Measurements from ENCODE around the gene MYOM1.

MYOM1 gene

DNA sequence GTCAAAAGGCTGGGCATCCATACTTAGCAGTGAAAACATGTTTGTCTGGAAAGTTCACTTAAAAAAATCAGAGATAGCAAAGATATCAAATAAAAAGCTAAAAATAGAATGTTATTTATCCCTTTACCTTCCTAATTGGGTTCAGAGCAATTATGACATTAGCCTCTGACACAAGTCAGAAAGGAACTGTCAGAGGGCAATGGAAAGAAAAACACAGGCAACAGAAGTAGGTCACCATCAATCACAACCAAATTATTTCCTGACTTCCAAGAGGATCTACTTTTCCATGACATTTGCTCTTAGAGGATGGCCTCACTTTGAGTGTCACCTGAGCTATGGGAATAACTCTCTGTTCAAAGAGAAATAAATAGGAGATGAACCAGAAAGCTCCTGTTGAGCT, 27.5 kb downstream of the MYOM1 start:
- TF ChIP-seq POLR2AphosphoS5 (IDR thresholded peaks at IDR 0.05; ENCODE audit: borderline replicate concordance, low read depth, low read length), result no peak
- TF ChIP-seq EZH2 (IDR thresholded peaks at IDR 0.05), result no peak
- TF ChIP-seq FOXP2 (optimal IDR thresholded peaks at IDR 0.05; ENCODE audit: control extremely low read depth, extremely low read length, insufficient read depth), result no peak
- DNase-seq (ENCODE audit: low read depth, low spot score), result no peak
- no peaks in the 10 kb centered on the region for H3K9me3 ChIP-seq (ENCODE audit: low read depth, low read length)
- H3K27ac ChIP-seq, result no peak overlapping the region
- no peaks in the 10 kb centered on the region for H3K36me3 ChIP-seq (ENCODE audit: insufficient read depth, low read length)
- no peak overlapping the region for H3K9ac ChIP-seq (ENCODE audit: insufficient read length)
- no peak overlapping the region for H3K4me3 ChIP-seq

DNA sequence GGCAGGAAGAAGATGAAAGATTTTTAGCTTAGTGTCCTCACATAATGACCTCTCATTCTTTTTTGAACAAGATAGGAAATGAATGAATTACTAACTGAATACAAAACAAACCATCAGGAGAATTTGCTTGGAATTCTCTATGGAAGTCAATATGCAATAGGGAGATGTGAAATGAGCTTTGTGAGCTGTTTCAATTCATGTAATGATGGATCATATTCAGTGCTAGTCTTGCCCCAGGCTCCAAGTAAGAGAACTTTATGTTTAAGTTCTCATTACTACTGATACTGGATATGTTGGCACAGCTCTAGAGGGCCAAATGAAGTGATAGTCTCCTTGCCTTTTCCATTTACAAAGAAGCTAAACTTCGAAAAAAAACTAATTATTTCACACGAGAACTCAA, 29.2 kb downstream of the MYOM1 start:
- TF ChIP-seq FOXP2 (optimal IDR thresholded peaks at IDR 0.05; ENCODE audit: control extremely low read depth, extremely low read length, insufficient read depth), result no peak
- no peak for TF ChIP-seq EZH2 (IDR thresholded peaks at IDR 0.05)
- TF ChIP-seq POLR2AphosphoS5 (IDR thresholded peaks at IDR 0.05; ENCODE audit: borderline replicate concordance, low read depth, low read length), result no peak
- H3K27ac ChIP-seq, result no peak overlapping the region
- no peaks in the 10 kb centered on the region for H3K36me3 ChIP-seq (ENCODE audit: insufficient read depth, low read length)
- no peak overlapping the region for H3K9ac ChIP-seq (ENCODE audit: insufficient read length)
- no peak for DNase-seq (ENCODE audit: low read depth, low spot score)
- no peaks in the 10 kb centered on the region for H3K9me3 ChIP-seq (ENCODE audit: low read depth, low read length)
- no peak overlapping the region for H3K4me3 ChIP-seq

DNA sequence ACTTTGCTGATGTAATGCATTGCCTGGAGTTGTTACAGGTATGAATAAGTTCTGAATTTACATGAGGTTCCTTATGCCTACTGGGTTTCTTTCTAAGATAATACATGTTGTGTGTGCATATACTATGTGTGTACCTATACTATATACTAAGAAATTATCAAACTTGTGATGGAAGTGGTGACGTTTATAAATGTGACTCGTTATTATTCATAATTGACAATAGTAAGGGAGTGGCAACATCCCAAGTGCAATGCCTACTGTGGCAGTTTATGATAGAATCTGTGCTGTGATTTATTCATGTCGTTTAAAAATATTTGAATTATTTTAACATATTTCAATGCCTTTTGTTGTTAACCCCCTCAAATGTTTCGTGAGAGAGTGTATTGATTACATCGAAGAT, 29.9 kb downstream of the MYOM1 start:
- no peak overlapping the region for H3K9ac ChIP-seq (ENCODE audit: insufficient read length)
- DNase-seq (ENCODE audit: low read depth, low spot score), result no peak
- H3K36me3 ChIP-seq (ENCODE audit: insufficient read depth, low read length), result no peaks in the 10 kb centered on the region
- no peaks in the 10 kb centered on the region for H3K9me3 ChIP-seq (ENCODE audit: low read depth, low read length)
- no peak overlapping the region for H3K4me3 ChIP-seq
- no peak for TF ChIP-seq FOXP2 (optimal IDR thresholded peaks at IDR 0.05; ENCODE audit: control extremely low read depth, extremely low read length, insufficient read depth)
- no peak for TF ChIP-seq POLR2AphosphoS5 (IDR thresholded peaks at IDR 0.05; ENCODE audit: borderline replicate concordance, low read depth, low read length)
- no peak for TF ChIP-seq EZH2 (IDR thresholded peaks at IDR 0.05)
- no peak overlapping the region for H3K27ac ChIP-seq

DNA sequence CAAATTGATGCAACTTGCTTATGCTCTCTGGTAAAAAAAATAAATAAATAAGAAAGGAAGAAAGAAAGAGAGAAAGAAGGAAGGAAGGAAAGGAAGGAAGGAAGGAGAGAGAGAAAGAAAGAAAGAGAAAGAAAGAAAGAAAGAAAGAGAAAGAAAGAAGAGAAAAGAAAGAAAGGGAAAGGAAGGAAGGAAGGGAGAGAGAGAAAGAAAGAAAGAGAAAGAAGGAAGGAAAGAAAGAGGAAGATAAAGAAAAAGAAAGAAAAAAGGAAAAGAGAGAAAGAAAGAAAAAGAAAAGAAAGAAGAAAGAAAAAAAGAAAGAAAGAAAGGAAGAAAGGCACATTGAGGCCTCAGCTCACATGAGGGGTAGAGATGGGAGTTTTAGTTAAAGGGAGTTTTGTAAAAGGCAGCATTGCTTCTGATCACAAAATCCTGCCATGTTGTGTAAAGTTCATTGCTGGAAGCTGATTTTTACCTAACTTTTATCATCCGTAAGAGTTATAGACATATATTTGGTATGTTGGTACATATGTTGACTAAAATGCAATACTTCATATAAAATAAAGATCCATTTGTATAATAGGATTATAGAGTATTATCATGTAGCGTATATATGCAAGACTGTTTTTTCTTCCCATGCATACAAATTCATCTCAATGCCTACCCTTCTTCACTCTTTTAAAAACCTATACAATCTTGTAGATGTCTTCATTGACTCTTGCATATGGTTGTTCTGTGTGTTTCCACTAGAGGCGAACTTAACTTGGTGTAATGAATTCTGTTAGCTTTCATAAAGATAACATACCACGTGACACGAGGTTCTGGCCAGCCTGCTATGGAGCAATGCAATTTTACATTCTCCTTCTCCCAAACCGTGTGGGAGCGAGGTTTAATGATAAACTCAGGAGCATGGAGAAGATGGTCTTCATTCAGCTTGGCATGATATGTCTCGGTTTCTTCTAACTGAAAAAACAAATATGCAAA, 32.8 kb downstream of the MYOM1 start:
- no peak overlapping the region for H3K4me3 ChIP-seq
- no peak for DNase-seq (ENCODE audit: low read depth, low spot score)
- H3K27ac ChIP-seq, result no peak overlapping the region
- no peak for TF ChIP-seq POLR2AphosphoS5 (IDR thresholded peaks at IDR 0.05; ENCODE audit: borderline replicate concordance, low read depth, low read length)
- TF ChIP-seq FOXP2 (optimal IDR thresholded peaks at IDR 0.05; ENCODE audit: control extremely low read depth, extremely low read length, insufficient read depth), result no peak
- TF ChIP-seq EZH2 (IDR thresholded peaks at IDR 0.05), result no peak
- H3K9ac ChIP-seq (ENCODE audit: insufficient read length), result no peak overlapping the region
- H3K36me3 ChIP-seq (ENCODE audit: insufficient read depth, low read length), result no peaks in the 10 kb centered on the region
- H3K9me3 ChIP-seq (ENCODE audit: low read depth, low read length), result no peaks in the 10 kb centered on the region

DNA sequence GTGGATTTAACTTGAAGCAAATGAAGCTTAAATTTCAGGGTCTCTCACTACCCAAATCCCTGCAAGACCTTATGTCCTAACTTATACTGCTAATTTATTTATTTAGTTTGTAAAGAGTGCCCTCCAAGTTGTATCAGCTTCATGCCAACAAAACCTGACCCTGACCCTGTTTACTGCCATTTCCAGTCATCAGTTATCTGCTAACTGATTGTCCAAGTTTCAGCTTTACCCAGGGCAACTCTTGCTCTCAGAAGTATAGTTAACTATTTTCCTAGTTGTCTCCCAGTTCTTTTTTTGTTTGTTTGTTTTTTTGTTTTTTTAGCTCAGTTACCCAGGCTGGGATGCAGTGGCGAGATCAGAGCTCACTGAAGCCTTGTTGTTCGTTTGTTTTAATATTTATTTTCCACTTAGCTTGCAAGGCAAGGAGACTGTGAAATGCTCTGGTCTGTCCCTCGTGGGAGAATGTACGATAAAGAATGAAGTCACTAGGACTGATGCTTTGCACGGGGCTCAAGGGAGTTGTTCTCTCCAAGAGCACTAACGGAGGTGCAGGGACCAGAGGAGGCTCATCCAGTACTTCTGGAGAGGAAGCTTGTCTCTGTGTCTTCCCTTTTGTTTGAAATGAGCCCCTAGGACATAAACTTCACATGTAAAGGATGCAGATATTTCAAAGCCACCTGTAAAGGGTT, 35.3 kb downstream of the MYOM1 start:
- no peak overlapping the region for H3K4me3 ChIP-seq
- H3K27ac ChIP-seq, result no peak overlapping the region
- no peak for DNase-seq (ENCODE audit: low read depth, low spot score)
- TF ChIP-seq POLR2AphosphoS5 (IDR thresholded peaks at IDR 0.05; ENCODE audit: borderline replicate concordance, low read depth, low read length) (no peak), FOXP2 (optimal IDR thresholded peaks at IDR 0.05; ENCODE audit: control extremely low read depth, extremely low read length, insufficient read depth) (no peak), EZH2 (IDR thresholded peaks at IDR 0.05) (no peak)
- H3K9ac ChIP-seq (ENCODE audit: insufficient read length), result no peak overlapping the region
- H3K9me3 ChIP-seq (ENCODE audit: low read depth, low read length), result no peaks in the 10 kb centered on the region
- no peaks in the 10 kb centered on the region for H3K36me3 ChIP-seq (ENCODE audit: insufficient read depth, low read length)

DNA sequence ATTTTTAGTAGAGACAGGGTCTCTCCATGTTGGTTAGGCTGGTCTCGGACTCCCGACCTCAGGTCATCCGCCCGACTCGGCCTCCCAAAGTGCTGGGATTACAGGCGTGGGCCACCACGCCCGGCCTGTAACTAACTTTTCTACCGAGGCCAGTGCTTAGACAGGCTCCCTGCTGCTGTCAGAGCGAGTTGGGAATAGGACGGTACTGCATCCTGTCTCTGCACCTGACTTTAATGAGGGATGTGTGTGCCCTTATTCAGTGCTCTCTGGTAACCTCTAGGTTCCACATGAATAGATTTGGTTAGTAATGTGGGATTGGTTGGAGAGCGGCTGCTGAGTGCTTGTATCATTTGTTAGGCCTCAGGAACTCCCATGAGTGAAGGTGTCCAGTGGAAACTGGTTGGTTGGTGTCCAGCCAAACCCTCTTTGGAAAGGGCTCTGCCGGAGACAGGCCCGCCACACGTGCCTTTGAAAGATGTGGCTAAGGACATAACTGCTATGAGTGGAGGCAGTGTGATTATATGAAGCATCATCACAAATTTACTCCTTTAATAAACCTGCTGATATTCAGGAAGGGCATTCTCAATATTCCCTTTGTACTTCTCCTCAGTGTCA, 36.6 kb downstream of the MYOM1 start:
- Histone ChIP-seq H3K27ac (no peak overlapping the region), H3K9ac (ENCODE audit: insufficient read length) (no peak overlapping the region), H3K36me3 (ENCODE audit: insufficient read depth, low read length) (no peaks in the 10 kb centered on the region), H3K4me3 (no peak overlapping the region), H3K9me3 (ENCODE audit: low read depth, low read length) (no peaks in the 10 kb centered on the region)
- no peak for TF ChIP-seq POLR2AphosphoS5 (IDR thresholded peaks at IDR 0.05; ENCODE audit: borderline replicate concordance, low read depth, low read length)
- TF ChIP-seq EZH2 (IDR thresholded peaks at IDR 0.05), result no peak
- TF ChIP-seq FOXP2 (optimal IDR thresholded peaks at IDR 0.05; ENCODE audit: control extremely low read depth, extremely low read length, insufficient read depth), result no peak
- DNase-seq (ENCODE audit: low read depth, low spot score), result no peak

DNA sequence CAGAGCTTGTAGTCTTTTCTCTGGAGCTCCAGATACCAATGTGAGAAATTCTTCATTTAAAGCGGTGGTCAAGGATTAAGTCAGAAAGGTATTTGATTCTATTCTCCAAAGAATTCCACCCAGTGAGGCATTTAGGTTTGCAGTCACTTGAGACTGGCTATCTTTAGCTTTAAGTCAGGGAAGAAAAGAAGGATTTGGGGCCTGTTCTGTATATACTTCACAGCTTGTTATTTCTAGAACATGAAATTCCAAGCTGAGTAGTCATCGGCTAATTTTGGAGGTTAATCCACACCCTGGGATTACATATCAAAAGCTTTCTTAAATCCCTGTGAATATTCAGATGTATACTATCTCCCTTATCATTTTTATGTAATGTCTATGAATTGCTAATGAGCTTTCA, 39.4 kb downstream of the MYOM1 start:
- no peak for DNase-seq (ENCODE audit: low read depth, low spot score)
- Histone ChIP-seq H3K9ac (ENCODE audit: insufficient read length) (no peak overlapping the region), H3K36me3 (ENCODE audit: insufficient read depth, low read length) (no peaks in the 10 kb centered on the region), H3K27ac (no peak overlapping the region), H3K4me3 (no peak overlapping the region), H3K9me3 (ENCODE audit: low read depth, low read length) (no peaks in the 10 kb centered on the region)
- TF ChIP-seq FOXP2 (optimal IDR thresholded peaks at IDR 0.05; ENCODE audit: control extremely low read depth, extremely low read length, insufficient read depth), result no peak
- no peak for TF ChIP-seq EZH2 (IDR thresholded peaks at IDR 0.05)
- no peak for TF ChIP-seq POLR2AphosphoS5 (IDR thresholded peaks at IDR 0.05; ENCODE audit: borderline replicate concordance, low read depth, low read length)

Data from SK-N-MC (cell line).